RWPE2 (cell line): ENCODE results near the gene SLC4A7.

ENCODE experiments used
- ATAC-seq: fragments of 200-7000 bp; cut with Tn5 transposase; 3 replicates; pipeline ENCODE4 v1.9.1; 2021; ENCODE audit warnings: low read depth
- DNase-seq: peaks from one replicate; pipeline ENCODE4 v3.0.0-alpha.2; 2020; ENCODE audit warnings: low spot score
- H3K27ac ChIP-seq: fragments of 450-650 bp; 2 replicates; pipeline ENCODE4 v1.5.1; 2017; ENCODE audit warnings: mild to moderate bottlenecking; ENCODE audit not compliant: poor library complexity, severe bottlenecking
- H3K27me3 ChIP-seq: fragments of 250-450 bp; sonication (Bioruptor Pico); 2 replicates; pipeline ENCODE4 v1.5.1; 2021; ENCODE audit warnings: mild to moderate bottlenecking, moderate library complexity; ENCODE audit not compliant: insufficient read depth, poor library complexity, severe bottlenecking
- H3K36me3 ChIP-seq: fragments of 250-450 bp; sonication (Bioruptor Pico); 2 replicates; pipeline ENCODE4 v1.5.1; 2020; ENCODE audit warnings: low read depth, mild to moderate bottlenecking, moderate library complexity
- H3K4me1 ChIP-seq: fragments of 250-450 bp; sonication (Bioruptor Pico); 2 replicates; pipeline ENCODE4 v1.5.1; 2021; ENCODE audit warnings: mild to moderate bottlenecking, moderate library complexity; ENCODE audit not compliant: insufficient read depth, poor library complexity, severe bottlenecking
- H3K4me3 ChIP-seq: fragments of 250-450 bp; sonication (Bioruptor Pico); 2 replicates; pipeline ENCODE4 v1.5.1; 2021; ENCODE audit warnings: mild to moderate bottlenecking, moderate library complexity; ENCODE audit not compliant: severe bottlenecking
- H3K9me3 ChIP-seq: fragments of 250-450 bp; sonication (Bioruptor Pico); 2 replicates; pipeline ENCODE4 v1.5.1; 2021; ENCODE audit warnings: mild to moderate bottlenecking, moderate library complexity; ENCODE audit not compliant: severe bottlenecking
- TF ChIP-seq, protein P1 (sequence below): fragments of 450-650 bp; IDR thresholded peaks from one replicate; pipeline ENCODE4 v1.5.1; 2017; ENCODE audit warnings: mild to moderate bottlenecking, moderate library complexity; ENCODE audit not compliant: poor library complexity, severe bottlenecking

SLC4A7 gene

DNA sequence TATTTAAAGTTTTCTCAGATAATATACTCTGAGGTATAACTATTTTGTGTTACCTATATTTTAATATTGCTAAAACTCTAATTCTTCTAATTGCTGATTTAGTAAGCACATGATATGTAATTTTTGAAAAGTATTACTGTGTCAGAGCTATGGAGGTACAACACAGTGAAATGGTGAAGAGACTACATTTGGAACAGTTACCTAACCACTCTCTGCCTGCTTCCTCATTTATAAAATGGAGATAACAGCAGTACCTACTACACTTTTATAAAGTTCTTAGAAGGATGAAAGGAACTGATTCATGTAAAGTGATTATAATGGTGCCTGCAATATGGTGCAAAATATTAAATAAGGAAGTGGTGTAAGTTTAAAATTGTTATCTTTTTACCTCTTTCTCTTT is 98.7 kb downstream of the SLC4A7 start:
- Histone ChIP-seq H3K4me1 (no peaks in the 10 kb centered on the region), H3K27me3 (no peaks in the 10 kb centered on the region), H3K4me3 (no peak overlapping the region), H3K9me3 (no peaks in the 10 kb centered on the region), H3K36me3 (peaks cover 94% of the 10 kb centered on the region), H3K27ac (no peak overlapping the region)
- DNase-seq: no peak
- TF ChIP-seq, protein P1, sequence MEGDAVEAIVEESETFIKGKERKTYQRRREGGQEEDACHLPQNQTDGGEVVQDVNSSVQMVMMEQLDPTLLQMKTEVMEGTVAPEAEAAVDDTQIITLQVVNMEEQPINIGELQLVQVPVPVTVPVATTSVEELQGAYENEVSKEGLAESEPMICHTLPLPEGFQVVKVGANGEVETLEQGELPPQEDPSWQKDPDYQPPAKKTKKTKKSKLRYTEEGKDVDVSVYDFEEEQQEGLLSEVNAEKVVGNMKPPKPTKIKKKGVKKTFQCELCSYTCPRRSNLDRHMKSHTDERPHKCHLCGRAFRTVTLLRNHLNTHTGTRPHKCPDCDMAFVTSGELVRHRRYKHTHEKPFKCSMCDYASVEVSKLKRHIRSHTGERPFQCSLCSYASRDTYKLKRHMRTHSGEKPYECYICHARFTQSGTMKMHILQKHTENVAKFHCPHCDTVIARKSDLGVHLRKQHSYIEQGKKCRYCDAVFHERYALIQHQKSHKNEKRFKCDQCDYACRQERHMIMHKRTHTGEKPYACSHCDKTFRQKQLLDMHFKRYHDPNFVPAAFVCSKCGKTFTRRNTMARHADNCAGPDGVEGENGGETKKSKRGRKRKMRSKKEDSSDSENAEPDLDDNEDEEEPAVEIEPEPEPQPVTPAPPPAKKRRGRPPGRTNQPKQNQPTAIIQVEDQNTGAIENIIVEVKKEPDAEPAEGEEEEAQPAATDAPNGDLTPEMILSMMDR: no peak
- ATAC-seq: no peak

DNA sequence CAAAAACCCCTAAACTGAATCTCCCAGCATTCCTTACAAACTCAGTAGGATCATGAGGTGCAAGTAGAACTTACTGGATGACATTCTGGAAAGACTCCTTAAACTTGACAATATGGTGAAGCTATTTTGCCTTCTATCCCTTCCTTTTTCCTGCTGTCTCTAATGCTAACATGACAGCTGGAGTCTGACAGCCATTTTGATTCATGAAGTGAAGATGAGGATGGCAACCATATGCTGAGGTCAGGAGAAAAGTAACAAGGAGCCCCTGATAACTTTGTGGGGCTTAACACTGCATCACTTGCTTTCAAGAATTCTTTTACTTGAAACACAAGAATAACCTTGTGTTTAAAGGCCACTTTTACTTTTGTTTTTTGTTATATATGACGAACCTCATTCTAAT is 100.0 kb downstream of the SLC4A7 start:
- H3K36me3 ChIP-seq: peaks cover 91% of the 10 kb centered on the region

GRCh38 chr3:27380433-27381357 is 103.5 kb downstream of the SLC4A7 start:
- no peaks in the 10 kb centered on the region for H3K4me1 ChIP-seq
- no peaks in the 10 kb centered on the region for H3K27me3 ChIP-seq
- H3K9me3 ChIP-seq: no peaks in the 10 kb centered on the region
- H3K36me3 ChIP-seq: peaks cover 89% of the 10 kb centered on the region
- no peak overlapping the region for H3K4me3 ChIP-seq
- TF ChIP-seq, protein P1: no peak
- DNase-seq (no peak), ATAC-seq (no peak)
- H3K27ac ChIP-seq: no peak overlapping the region

More for the DNA sequence above, 100.0 kb downstream of the SLC4A7 start:
- DNase-seq (no peak), ATAC-seq (no peak)
- Histone ChIP-seq H3K9me3 (no peaks in the 10 kb centered on the region), H3K4me3 (no peak overlapping the region), H3K27me3 (no peaks in the 10 kb centered on the region), H3K27ac (no peak overlapping the region), H3K4me1 (no peaks in the 10 kb centered on the region)
- TF ChIP-seq, protein P1: no peak

DNA sequence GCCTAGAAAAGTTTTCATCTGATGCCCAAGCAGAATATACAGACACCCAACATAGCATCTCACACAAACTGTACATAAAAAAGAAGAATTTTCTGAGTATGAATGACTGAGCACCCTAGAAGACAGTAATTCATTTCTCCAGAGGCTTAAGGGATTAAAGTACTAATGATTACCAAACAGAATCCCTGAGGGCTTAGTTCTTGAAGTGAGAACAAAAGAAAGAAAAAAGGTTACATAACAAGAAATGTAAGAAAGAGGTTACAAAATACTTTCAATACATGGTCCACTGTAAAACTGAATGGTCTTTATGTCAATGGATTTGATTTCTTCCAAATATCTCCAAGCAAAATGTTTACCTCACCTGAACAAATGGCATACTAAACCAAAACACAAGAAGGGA is 105.9 kb downstream of the SLC4A7 start:
- H3K4me3 ChIP-seq: no peak overlapping the region
- H3K27me3 ChIP-seq: no peaks in the 10 kb centered on the region
- H3K4me1 ChIP-seq: no peaks in the 10 kb centered on the region
- TF ChIP-seq, protein P1: no peak
- DNase-seq (no peak), ATAC-seq (no peak)
- no peaks in the 10 kb centered on the region for H3K9me3 ChIP-seq
- H3K27ac ChIP-seq: no peak overlapping the region
- H3K36me3 ChIP-seq: peaks cover 87% of the 10 kb centered on the region

GRCh38 chr3:27376109-27376772 is 107.9 kb downstream of the SLC4A7 start:
- TF ChIP-seq, protein P1: no peak
- ATAC-seq: no peak
- no peak overlapping the region for H3K4me3 ChIP-seq
- no peak for DNase-seq
- H3K36me3 ChIP-seq: peaks cover 78% of the 10 kb centered on the region
- no peaks in the 10 kb centered on the region for H3K4me1 ChIP-seq
- H3K9me3 ChIP-seq: no peaks in the 10 kb centered on the region
- no peak overlapping the region for H3K27ac ChIP-seq
- H3K27me3 ChIP-seq: no peaks in the 10 kb centered on the region
